Measurements from ENCODE around the gene EPB41L2.
"Not testable (repeated sequence)": the region's sequence is repeated elsewhere in the genome, so short reads cannot be mapped to it uniquely, and the experiment has no call there.

EPB41L2 gene

GRCh38 chr6:130945401-130945919, 117.6 kb downstream of the EPB41L2 start:
- DNase-seq (ENCODE audit: low read depth), result peak; percentile 47

DNA sequence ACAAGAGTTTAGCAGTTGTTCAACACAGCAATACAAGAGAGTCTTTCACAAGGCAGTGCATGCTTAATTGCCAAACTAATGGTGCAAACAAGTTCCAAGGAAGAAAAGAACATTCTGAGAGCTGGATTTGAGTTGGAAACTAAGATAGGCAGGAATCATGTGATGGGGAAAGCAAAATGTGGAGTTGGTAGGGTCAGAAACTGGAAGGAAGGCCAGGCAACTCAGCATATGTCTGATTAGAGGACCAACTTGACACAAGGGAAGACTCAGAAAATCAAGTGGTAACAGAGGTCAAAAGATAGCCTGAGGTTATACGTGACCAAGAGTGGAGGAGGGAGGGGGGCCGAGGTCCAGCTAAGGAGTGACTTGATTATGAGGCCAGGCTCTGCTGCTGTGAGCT, 118.6 kb downstream of the EPB41L2 start:
- no peak for DNase-seq (ENCODE audit: low read depth)

DNA sequence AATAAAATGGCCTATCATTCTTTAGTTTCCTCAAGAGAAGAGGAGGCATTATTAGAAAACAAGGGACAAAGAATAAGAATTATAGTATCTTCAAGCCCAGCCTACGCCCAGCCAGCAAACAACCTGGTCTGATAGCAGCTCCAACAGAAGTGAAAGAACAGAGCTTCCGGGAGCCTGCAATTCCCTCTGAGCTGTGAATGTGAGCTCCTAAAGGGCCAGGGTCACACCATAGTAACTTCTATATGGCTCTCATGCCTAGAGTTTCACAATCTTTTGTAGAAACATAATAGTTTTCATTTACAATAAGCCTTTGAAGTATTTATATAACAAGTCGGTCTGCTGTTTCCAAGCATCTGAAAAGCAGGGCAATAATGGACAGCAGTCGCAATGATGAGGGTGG, 119.3 kb downstream of the EPB41L2 start:
- DNase-seq (ENCODE audit: low read depth), result no peak

- DNase-seq (ENCODE audit: low read depth), result not testable (repeated sequence)
Observed at GRCh38 chr6:130942752-130943151, 120.3 kb downstream of the EPB41L2 start.

DNA sequence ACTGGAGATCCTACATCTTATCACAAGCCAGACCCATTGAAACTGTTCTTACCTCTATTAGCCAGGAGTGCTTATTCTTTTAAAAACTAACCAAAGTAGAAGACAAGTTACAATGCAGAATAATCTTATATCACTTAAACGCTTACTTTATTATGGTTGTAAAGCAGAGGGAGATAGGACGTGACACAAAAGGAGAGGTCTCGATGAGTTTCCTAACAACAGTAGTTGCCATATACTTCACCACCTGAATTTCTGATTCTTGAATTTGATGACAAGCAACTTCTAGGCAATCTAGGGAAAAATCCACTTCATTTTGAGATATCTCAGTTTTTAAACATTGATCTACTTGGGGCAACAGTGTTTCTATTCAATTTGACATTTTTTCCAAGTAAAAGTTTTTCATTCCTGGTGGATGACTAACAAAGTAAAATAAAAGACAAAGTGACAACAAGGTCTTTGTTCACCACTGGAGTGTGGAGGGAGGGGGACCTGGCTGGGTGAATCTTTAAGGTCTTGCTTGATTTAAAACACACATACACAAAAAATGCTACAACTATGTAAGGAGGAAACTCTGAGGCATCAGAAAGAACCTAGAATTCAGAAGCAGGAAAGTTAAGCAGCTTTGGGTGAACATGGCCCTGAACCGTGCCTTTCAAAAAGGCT, 125.0 kb downstream of the EPB41L2 start:
- no peak for DNase-seq (ENCODE audit: low read depth)

GRCh38 chr6:130936933-130937332, 126.1 kb downstream of the EPB41L2 start:
- DNase-seq (ENCODE audit: low read depth), result no peak

- no peak for DNase-seq (ENCODE audit: low read depth)
Observed at GRCh38 chr6:130935978-130936377, 127.1 kb downstream of the EPB41L2 start.

DNA sequence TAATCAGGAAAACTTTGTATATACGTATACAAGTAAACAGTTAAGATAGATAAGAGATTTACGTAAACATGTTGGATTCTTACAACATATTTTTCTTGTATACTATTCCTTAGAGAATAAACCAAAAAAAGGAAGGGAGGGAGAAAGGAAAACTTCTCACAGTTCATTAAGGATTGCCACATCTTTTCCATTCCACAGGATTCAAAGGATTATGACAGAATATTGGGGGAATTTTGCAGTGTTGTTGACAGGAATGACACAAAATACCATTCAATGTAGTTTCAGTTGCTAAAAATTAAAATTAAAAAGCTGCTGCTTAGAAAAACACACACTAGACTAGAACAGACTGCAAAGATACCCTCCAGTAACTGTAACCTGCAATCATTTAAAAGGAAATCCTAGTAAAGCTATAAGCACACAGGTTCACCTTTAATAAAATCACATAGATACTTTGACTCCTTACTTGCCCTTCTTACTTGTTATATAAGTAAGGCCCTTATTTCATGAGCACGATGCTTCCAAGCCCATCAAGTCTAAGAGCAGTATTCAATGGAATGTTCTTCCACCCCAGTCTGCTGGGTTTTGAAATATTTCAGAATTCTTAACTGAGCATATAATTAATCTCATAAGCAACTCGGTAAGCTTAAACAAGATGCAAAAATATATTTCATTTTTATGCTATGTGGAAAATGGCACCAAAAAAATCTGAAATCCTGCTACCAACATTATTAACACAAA, 128.0 kb downstream of the EPB41L2 start:
- no peak for DNase-seq (ENCODE audit: low read depth)

GRCh38 chr6:130933712-130934200, 129.3 kb downstream of the EPB41L2 start:
- DNase-seq (ENCODE audit: low read depth), result no peak

DNA sequence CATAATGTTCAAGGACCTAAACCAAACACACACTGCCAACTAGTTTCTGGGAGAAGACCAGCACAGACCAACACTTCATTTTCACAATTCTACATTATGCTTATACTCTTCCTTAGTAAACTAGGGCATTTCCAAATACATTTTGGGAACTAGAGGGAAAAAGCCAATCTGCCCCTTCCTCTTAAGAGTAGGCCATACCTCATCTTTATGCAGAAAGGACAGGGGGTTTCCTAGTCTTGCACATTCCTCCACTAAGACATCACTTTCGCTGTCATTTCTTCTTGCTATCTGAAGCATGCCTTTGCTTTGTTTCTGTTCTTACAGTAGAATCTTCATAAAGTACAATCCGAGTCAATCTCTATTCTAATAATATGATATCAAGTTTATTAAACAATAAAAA, 130.1 kb downstream of the EPB41L2 start:
- DNase-seq (ENCODE audit: low read depth), result no peak

GRCh38 chr6:130932438-130932837, 130.6 kb downstream of the EPB41L2 start:
- no peak for DNase-seq (ENCODE audit: low read depth)

DNA sequence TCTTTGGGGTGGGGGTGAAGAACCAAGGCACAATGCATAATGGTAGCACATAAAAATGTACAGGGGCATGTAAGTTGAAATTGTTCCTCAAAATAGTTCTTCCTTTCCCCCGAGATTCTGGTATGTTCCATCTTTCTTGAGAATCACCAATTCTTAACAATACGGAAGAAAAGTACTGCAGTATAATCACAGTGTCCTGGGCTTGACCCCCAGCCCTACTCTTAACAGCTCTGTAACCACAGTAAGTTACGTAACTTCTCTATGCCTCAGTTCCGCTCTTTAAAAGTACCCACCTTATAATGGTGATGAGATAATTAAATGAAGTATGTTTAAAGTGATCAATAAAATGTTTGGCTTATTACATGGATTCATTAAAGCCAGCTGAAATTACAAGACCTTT, 131.4 kb downstream of the EPB41L2 start:
- no peak for DNase-seq (ENCODE audit: low read depth)

GRCh38 chr6:130929036-130929678, 133.9 kb downstream of the EPB41L2 start:
- peak; percentile 48 for DNase-seq (ENCODE audit: low read depth)

DNA sequence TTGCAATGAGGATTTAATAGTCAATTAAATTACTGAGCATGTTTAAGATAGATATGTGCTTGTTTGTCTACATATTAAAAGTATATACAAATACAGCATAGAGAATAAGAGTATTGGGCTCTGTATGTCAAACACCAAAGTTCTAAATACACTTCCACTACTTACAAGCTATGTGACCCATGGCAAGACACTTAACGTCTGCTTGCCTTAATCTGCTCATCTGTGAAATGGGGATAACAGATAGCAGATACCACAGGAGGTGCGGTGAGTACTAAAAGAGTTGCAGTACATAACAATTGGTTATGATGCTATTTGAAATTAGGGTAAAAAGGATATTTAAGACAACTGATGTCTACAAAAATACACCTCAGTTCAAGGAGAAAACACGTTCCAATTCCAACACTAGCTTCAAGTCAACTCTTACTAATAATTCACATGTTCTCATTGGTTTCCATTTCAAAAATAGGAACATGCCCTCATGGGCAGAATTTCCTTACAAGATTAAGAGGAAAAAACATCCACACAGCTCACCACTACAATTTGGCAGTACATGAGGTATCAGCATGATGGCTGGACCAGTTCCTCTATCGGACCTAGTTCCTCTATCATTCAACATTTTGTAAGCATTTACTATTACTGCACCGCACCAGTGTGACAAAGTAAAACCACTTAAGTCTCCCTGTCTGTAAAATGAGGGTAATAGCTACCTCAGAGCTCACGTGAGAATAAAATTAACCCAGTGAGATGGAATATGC, 134.7 kb downstream of the EPB41L2 start:
- no peak for DNase-seq (ENCODE audit: low read depth)

GRCh38 chr6:130927305-130927704, 135.7 kb downstream of the EPB41L2 start:
- DNase-seq (ENCODE audit: low read depth), result no peak

GRCh38 chr6:130923350-130923749, 139.7 kb downstream of the EPB41L2 start:
- DNase-seq (ENCODE audit: low read depth), result no peak

DNA sequence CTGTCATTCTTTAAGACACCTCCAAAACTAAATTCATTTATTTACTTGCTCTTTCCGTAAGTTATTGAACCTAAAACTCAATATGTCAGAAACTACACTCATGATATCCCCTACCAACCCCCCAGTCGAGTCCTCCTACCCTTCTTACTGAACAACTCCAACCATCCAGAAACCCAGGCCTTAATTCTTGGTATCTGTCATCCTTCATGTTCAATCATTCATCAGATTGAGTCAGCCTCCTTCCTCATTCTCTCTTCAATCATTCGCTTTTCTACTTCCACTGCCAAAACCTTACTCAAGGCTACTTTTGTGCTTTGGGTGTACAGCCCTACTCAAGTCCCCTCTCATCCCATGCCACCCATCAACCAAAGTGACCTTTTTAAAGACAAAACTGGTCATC, 140.1 kb downstream of the EPB41L2 start:
- no peak for DNase-seq (ENCODE audit: low read depth)

DNA sequence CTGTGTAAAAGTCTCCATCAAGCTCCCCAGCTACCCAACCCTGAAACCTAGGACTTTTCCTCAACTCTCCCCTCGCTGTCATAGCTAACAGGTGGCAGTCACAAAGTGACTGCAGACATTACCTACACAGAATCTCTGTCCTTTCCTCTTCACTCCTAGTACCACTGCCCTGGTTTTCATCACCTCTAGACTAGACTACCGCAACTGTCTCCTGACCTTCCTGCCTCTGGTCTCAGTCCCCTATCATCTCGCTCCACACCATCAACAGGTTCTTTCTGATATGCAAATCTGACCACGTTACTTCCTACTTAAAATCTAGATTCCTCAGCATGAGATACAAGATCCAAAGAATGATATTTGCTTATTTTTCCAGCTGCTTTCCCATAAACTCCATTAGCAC, 142.1 kb downstream of the EPB41L2 start:
- no peak for DNase-seq (ENCODE audit: low read depth)

DNA sequence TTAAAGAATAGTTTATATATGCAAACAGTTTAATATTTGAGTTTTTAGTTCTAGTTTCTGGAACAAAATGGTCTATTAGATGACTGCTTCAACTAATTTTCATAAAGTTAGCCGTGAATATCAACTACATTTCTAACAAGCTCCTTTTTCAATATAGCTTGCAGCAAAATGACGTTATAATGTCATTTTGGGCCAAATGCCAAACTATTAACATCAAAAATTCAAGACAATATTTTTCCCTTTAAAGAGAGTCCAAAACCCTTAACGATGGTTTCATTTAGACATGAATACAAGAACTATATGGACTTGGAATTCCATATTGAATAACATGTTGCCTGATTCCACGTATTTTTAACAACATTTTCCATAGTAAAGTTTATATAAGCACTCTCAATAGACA, 144.9 kb downstream of the EPB41L2 start:
- DNase-seq (ENCODE audit: low read depth), result no peak

DNA sequence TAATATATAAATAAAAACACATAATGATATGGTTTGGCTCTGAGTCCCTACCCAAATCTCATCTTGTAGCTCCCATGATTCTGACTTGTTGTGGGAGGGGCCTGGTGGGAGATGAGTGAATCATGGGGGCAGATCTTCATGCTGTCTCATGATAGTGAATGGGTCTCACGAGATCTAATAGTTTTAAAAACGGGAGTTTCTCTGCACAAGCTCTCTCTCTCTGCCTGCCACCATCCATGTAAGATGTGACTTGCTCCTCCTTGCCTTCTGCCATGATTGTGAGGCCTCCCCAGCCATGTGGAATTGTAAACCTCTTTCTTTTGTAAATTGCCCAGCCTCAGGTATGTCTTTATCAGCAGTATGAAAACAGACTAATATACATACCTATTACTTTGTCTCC, 147.4 kb downstream of the EPB41L2 start:
- DNase-seq (ENCODE audit: low read depth), result not testable (repeated sequence)

GRCh38 chr6:130913120-130913519, 149.9 kb downstream of the EPB41L2 start:
- DNase-seq (ENCODE audit: low read depth), result no peak

DNA sequence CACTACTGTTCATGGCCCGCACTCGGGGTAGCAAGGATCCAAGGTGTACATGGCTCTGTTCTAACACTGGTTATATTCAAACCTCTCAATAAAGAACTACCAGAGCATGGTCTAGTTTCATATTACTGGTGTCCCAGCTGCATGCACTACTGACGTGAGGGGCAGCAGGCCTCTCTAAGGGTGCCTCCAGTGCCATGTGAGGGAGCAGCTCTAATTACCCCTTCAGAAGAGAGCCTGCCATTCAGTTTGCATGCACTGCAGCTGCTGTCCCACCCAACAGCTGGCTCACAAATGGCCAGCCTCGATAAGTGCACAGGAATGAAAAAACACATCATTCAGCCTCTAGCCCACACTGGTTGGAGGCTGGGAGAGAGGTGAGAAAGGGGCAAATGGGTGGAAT, 150.6 kb downstream of the EPB41L2 start:
- DNase-seq (ENCODE audit: low read depth), result no peak
